ENCODE data around the gene DLST. TPM values are rescaled to one million over a fixed set of nuclear protein-coding genes. Genes with fewer than 3 reads are reported as not detected.
"Not testable (repeated sequence)": the region's sequence is repeated elsewhere in the genome, so short reads cannot be mapped to it uniquely, and the experiment has no call there.

The DLST gene
- total and polyA plus RNA-seq, 2 donors (not counting 1 experiment from before 2014, with no cell fraction given), result 95.3 to 214 TPM

DNA sequence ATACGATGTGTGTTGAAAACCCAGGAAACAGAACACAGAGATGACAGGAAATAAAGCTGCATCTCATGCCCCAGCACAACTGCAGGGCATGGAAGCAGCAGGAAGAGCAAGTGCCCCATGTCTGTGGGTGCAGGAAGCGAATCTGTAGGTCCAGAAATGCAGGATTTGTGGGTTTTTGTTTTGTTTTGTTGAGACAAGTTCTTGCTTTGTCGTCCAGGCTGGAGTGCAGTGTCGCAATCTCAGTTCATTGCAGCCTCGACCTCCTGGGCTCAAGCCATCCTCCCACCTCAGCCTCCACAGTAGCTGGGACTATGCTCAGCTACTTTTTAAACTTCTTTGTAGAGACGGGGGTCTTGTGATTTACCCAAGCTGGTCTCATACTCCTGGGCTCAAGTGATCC is 47.5 kb downstream of the DLST start:
- H3K4me3 ChIP-seq (replicated peaks in 1 of 4; ENCODE audit: control extremely low read depth in 1 of 4, insufficient read depth in 1 of 4, low read depth in 3 of 4, low read length in 4 of 4), result no peak overlapping the region
- no peak overlapping the region for H2AFZ ChIP-seq (ENCODE audit: low read length)
- H3K79me2 ChIP-seq (ENCODE audit: control insufficient read depth, insufficient read depth, low read length), result no peaks in the 10 kb centered on the region
- H3K9me3 ChIP-seq (ENCODE audit: control insufficient read depth, insufficient read depth, low read depth, low read length), result no peaks in the 10 kb centered on the region
- no peaks in the 10 kb centered on the region for H3K36me3 ChIP-seq (ENCODE audit: control insufficient read depth, insufficient read depth, low read length)
- H3K4me1 ChIP-seq (ENCODE audit: control insufficient read depth, extremely low read depth, insufficient read depth, low read length), result peaks cover 2% of the 10 kb centered on the region
- TF ChIP-seq EZH2 (IDR thresholded peaks at IDR 0.05; ENCODE audit: low read length, missing control alignments), result no peak
- TF ChIP-seq, protein P1, sequence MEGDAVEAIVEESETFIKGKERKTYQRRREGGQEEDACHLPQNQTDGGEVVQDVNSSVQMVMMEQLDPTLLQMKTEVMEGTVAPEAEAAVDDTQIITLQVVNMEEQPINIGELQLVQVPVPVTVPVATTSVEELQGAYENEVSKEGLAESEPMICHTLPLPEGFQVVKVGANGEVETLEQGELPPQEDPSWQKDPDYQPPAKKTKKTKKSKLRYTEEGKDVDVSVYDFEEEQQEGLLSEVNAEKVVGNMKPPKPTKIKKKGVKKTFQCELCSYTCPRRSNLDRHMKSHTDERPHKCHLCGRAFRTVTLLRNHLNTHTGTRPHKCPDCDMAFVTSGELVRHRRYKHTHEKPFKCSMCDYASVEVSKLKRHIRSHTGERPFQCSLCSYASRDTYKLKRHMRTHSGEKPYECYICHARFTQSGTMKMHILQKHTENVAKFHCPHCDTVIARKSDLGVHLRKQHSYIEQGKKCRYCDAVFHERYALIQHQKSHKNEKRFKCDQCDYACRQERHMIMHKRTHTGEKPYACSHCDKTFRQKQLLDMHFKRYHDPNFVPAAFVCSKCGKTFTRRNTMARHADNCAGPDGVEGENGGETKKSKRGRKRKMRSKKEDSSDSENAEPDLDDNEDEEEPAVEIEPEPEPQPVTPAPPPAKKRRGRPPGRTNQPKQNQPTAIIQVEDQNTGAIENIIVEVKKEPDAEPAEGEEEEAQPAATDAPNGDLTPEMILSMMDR (conservative IDR thresholded peaks at IDR 0.05 in 1 of 2, IDR thresholded peaks at IDR 0.05 in 1 of 2; ENCODE audit: low read depth in 1 of 2, low read length in 2 of 2), result no peak
- H3K27me3 ChIP-seq (ENCODE audit: control insufficient read depth, insufficient read depth, low read length), result peaks cover 5% of the 10 kb centered on the region
- no peak for DNase-seq (ENCODE audit: low read depth in 2 of 2)
- H3K27ac ChIP-seq (ENCODE audit: insufficient read depth, low read length), result no peak overlapping the region
- no peaks in the 10 kb centered on the region for H4K20me1 ChIP-seq (ENCODE audit: control insufficient read depth, extremely low read depth, insufficient read depth, low read length)
- H3K9ac ChIP-seq (ENCODE audit: insufficient read depth, low read length), result no peak overlapping the region
- H3K4me2 ChIP-seq (ENCODE audit: extremely low read depth, insufficient read depth, low read length), result no peak overlapping the region

DNA sequence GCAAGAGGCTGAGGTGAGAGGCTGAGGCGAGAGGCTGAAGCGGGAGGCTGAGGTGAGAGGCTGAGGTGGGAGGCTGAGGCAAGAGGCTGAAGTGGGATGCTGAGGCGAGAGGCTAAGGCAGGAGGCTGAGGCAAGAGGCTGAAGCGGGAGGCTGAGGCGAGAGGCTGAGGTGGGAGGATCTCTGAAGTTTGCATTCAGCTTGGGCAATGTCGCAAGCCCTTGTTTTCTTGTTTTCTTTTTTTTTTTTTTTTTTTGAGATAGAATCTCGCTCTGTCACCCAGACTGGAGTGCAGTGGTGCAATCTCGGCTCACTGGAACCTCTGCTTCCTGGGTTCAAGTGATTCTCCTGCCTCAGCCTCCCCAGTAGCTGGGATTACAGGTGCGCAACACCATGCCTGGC is 50.0 kb downstream of the DLST start:
- not testable (repeated sequence) for H3K27ac ChIP-seq (ENCODE audit: insufficient read depth, low read length); H3K4me3 ChIP-seq (replicated peaks in 1 of 4; ENCODE audit: control extremely low read depth in 1 of 4, insufficient read depth in 1 of 4, low read depth in 3 of 4, low read length in 4 of 4); DNase-seq (ENCODE audit: low read depth in 2 of 2); H2AFZ ChIP-seq (ENCODE audit: low read length); H3K27me3 ChIP-seq (ENCODE audit: control insufficient read depth, insufficient read depth, low read length); H3K9ac ChIP-seq (ENCODE audit: insufficient read depth, low read length); H3K36me3 ChIP-seq (ENCODE audit: control insufficient read depth, insufficient read depth, low read length); H3K9me3 ChIP-seq (ENCODE audit: control insufficient read depth, insufficient read depth, low read depth, low read length); H3K79me2 ChIP-seq (ENCODE audit: control insufficient read depth, insufficient read depth, low read length); H4K20me1 ChIP-seq (ENCODE audit: control insufficient read depth, extremely low read depth, insufficient read depth, low read length); H3K4me2 ChIP-seq (ENCODE audit: extremely low read depth, insufficient read depth, low read length)
- H3K4me1 ChIP-seq (ENCODE audit: control insufficient read depth, extremely low read depth, insufficient read depth, low read length), result peaks cover 11% of the 10 kb centered on the region

GRCh38 chr14:74932401-74932901 is 50.7 kb downstream of the DLST start:
- no peak overlapping the region for H2AFZ ChIP-seq (ENCODE audit: low read length)
- H3K36me3 ChIP-seq (ENCODE audit: control insufficient read depth, insufficient read depth, low read length), result no peaks in the 10 kb centered on the region
- H3K79me2 ChIP-seq (ENCODE audit: control insufficient read depth, insufficient read depth, low read length), result no peaks in the 10 kb centered on the region
- peak in 1 of 2 donors; percentile 15 for DNase-seq (ENCODE audit: low read depth in 2 of 2)
- no peaks in the 10 kb centered on the region for H4K20me1 ChIP-seq (ENCODE audit: control insufficient read depth, extremely low read depth, insufficient read depth, low read length)
- H3K4me1 ChIP-seq (ENCODE audit: control insufficient read depth, extremely low read depth, insufficient read depth, low read length), result peaks cover 11% of the 10 kb centered on the region
- H3K9me3 ChIP-seq (ENCODE audit: control insufficient read depth, insufficient read depth, low read depth, low read length), result no peaks in the 10 kb centered on the region
- no peak for TF ChIP-seq EZH2 (IDR thresholded peaks at IDR 0.05; ENCODE audit: low read length, missing control alignments)
- TF ChIP-seq, protein P1 (conservative IDR thresholded peaks at IDR 0.05 in 1 of 2, IDR thresholded peaks at IDR 0.05 in 1 of 2; ENCODE audit: low read depth in 1 of 2, low read length in 2 of 2), result no peak
- H3K27ac ChIP-seq (ENCODE audit: insufficient read depth, low read length), result no peak overlapping the region
- H3K9ac ChIP-seq (ENCODE audit: insufficient read depth, low read length), result no peak overlapping the region
- H3K4me2 ChIP-seq (ENCODE audit: extremely low read depth, insufficient read depth, low read length), result no peak overlapping the region
- H3K4me3 ChIP-seq (replicated peaks in 1 of 4; ENCODE audit: control extremely low read depth in 1 of 4, insufficient read depth in 1 of 4, low read depth in 3 of 4, low read length in 4 of 4), result no peak overlapping the region
- peaks cover 3% of the 10 kb centered on the region for H3K27me3 ChIP-seq (ENCODE audit: control insufficient read depth, insufficient read depth, low read length)

DNA sequence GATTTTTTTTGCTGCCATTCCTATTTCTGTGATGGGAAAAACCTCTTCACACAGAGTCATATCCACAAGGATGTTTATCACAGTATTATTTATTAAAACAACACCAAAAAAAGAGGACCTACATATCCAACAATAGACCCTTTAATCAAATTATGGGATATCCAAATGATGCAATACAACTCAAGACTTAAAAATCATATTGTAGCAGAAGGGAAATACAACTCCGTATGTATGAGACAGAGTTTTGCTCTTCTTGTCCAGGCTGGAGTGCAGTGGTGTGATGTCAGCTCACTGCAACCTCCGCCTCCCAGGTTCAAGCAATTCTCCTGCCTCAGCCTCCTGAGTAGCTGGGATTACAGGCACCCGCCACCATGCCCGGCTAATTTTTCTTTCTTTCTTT is 51.2 kb downstream of the DLST start:
- H3K27ac ChIP-seq (ENCODE audit: insufficient read depth, low read length); H3K9ac ChIP-seq (ENCODE audit: insufficient read depth, low read length); H3K4me3 ChIP-seq (replicated peaks in 1 of 4; ENCODE audit: control extremely low read depth in 1 of 4, insufficient read depth in 1 of 4, low read depth in 3 of 4, low read length in 4 of 4); H3K9me3 ChIP-seq (ENCODE audit: control insufficient read depth, insufficient read depth, low read depth, low read length); H3K36me3 ChIP-seq (ENCODE audit: control insufficient read depth, insufficient read depth, low read length); H3K79me2 ChIP-seq (ENCODE audit: control insufficient read depth, insufficient read depth, low read length); H2AFZ ChIP-seq (ENCODE audit: low read length); H3K27me3 ChIP-seq (ENCODE audit: control insufficient read depth, insufficient read depth, low read length); DNase-seq (ENCODE audit: low read depth in 2 of 2); H4K20me1 ChIP-seq (ENCODE audit: control insufficient read depth, extremely low read depth, insufficient read depth, low read length); H3K4me2 ChIP-seq (ENCODE audit: extremely low read depth, insufficient read depth, low read length): not testable (repeated sequence)
- H3K4me1 ChIP-seq (ENCODE audit: control insufficient read depth, extremely low read depth, insufficient read depth, low read length), result peaks cover 11% of the 10 kb centered on the region

Data from fibroblast of lung (primary cell).